Measurements from ENCODE around the gene OR5AR1. TPM values are rescaled to one million over a fixed set of nuclear protein-coding genes. Genes with fewer than 3 reads are reported as not detected.
"Not testable (repeated sequence)": the region's sequence is repeated elsewhere in the genome, so short reads cannot be mapped to it uniquely, and the experiment has no call there.

The OR5AR1 gene
- total RNA-seq = not detected

DNA sequence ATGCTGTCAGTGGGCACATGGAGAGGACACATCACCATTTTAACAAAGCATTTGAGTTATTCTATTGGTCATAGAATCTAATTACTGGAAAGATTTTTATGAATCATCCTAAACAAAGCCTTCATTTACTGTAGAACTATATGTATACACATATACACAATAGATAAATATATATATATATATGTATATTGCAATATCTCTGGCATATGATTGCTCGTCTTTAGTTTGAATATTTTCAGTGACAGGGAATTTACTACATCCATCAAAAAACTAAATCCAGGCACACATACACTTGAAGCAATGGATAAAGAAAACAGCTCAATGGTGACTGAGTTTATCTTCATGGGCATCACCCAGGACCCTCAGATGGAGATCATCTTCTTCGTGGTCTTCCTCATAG lies at the start of gene OR5AR1:
Gene OR5AR1, plus strand, starts transcription at position 301 of the 400 bp plus-strand sequence. Its CDS starts 0 bp downstream, at position 301.
- Mint-ChIP-seq H3K4me1 (ENCODE audit: low read depth) (no peaks in the 10 kb centered on the region), H3K36me3 (ENCODE audit: insufficient read depth in 2 of 2) (no peaks in the 10 kb centered on the region), H3K27me3 (ENCODE audit: low read depth) (no peaks in the 10 kb centered on the region), H3K27ac (no peak within 1 kb of the TSS), H3K4me3 (no peak within 1 kb of the TSS), H3K9me3 (peaks cover 4 to 5% of the 10 kb centered on the region in 2 donors)
- DNase-seq (no peak), ATAC-seq (replicated peaks in 1 of 2) (no peak)

GRCh38 chr11:56624661-56625110 lies 38.8 kb upstream of the OR5AR1 start:
- no peaks in the 10 kb centered on the region for H3K27me3 Mint-ChIP-seq (ENCODE audit: low read depth)
- DNase-seq (no peak), ATAC-seq (replicated peaks in 1 of 2) (peak; percentile 48 to 53)
- no peaks in the 10 kb centered on the region for H3K4me1 Mint-ChIP-seq (ENCODE audit: low read depth)
- H3K36me3 Mint-ChIP-seq (ENCODE audit: insufficient read depth in 2 of 2) = peaks cover 0 to 1% of the 10 kb centered on the region in 2 donors
- H3K4me3 Mint-ChIP-seq = no peak overlapping the region
- no peak overlapping the region for H3K27ac Mint-ChIP-seq
- peaks cover 4 to 7% of the 10 kb centered on the region in 2 donors for H3K9me3 Mint-ChIP-seq

DNA sequence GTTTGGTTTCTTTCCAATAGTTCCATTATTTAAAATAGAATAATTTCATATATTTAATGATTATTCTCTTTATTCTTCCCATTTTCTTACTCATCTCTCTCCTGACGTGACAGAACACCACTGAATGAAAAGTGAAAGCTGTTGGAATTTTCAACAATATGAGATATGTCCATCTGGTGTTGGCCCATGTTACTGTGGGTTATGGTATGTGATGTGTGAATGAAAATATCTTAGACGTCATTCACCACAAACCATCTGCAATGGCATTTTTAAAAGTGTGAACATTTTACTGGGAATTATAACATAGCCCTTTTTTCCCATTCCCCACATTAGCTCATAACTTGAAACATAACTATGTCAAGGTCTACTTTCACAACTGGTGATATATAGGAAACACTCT lies 37.5 kb upstream of the OR5AR1 start:
- Mint-ChIP-seq H3K36me3 (ENCODE audit: insufficient read depth in 2 of 2) (peaks cover 0 to 1% of the 10 kb centered on the region in 2 donors), H3K4me3 (no peak overlapping the region), H3K9me3 (peaks cover 2 to 4% of the 10 kb centered on the region in 2 donors), H3K27me3 (ENCODE audit: low read depth) (no peaks in the 10 kb centered on the region), H3K27ac (no peak overlapping the region), H3K4me1 (ENCODE audit: low read depth) (no peaks in the 10 kb centered on the region)
- DNase-seq (no peak), ATAC-seq (replicated peaks in 1 of 2) (no peak)

- H3K9me3 Mint-ChIP-seq = peaks cover 8 to 11% of the 10 kb centered on the region in 2 donors
- H3K27ac Mint-ChIP-seq = no peak overlapping the region
- no peak overlapping the region for H3K4me3 Mint-ChIP-seq
- peaks cover 0 to 1% of the 10 kb centered on the region in 2 donors for H3K36me3 Mint-ChIP-seq (ENCODE audit: insufficient read depth in 2 of 2)
- H3K4me1 Mint-ChIP-seq (ENCODE audit: low read depth) = no peaks in the 10 kb centered on the region
- ATAC-seq (replicated peaks in 1 of 2) = no peak
- DNase-seq = no peak
- no peaks in the 10 kb centered on the region for H3K27me3 Mint-ChIP-seq (ENCODE audit: low read depth)
Measured at GRCh38 chr11:56632329-56632728, 31.2 kb upstream of the OR5AR1 start.

DNA sequence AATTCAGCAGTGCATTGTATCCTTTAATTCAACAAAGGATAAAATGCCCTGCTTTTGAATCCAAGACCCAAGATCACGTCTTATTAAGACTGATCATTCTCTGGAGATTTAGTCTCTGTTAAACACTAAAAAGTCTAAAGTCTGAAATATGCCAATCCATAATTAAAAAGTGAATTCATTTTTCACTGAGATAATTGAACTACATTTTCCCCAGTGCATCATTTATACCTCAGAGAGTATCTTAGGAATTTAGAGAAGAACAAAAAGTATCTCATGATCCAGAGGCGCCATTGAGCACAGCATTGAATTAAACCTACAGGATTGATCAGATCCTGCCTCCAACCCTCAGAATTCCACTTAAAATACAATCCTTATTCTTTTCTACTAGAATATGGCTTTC lies 26.6 kb upstream of the OR5AR1 start:
- Mint-ChIP-seq H3K9me3 (peaks cover 9% of the 10 kb centered on the region in 2 donors), H3K4me3 (no peak overlapping the region), H3K36me3 (ENCODE audit: insufficient read depth in 2 of 2) (no peaks in the 10 kb centered on the region), H3K4me1 (ENCODE audit: low read depth) (no peaks in the 10 kb centered on the region), H3K27me3 (ENCODE audit: low read depth) (no peaks in the 10 kb centered on the region), H3K27ac (no peak overlapping the region)
- DNase-seq (no peak), ATAC-seq (replicated peaks in 1 of 2) (no peak)

DNA sequence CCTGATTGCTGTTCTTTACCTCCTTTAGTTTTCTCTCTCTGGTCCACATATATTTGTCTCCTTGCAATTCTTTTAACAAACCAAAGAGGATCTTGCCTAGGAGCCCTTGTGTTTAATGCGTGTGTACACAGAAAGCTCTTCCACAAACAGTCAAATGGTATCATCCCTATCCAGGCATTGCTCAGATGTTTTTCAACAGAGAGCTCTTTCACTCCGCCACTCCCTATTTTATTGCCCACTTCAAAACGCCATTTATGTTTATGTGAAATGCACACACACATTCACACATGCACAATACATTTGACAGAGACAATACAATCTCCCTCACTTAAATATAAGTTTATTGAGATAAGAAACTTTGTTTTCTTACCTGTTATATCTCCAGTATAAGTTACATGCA lies 26.0 kb upstream of the OR5AR1 start:
- no peaks in the 10 kb centered on the region for H3K36me3 Mint-ChIP-seq (ENCODE audit: insufficient read depth in 2 of 2)

DNA sequence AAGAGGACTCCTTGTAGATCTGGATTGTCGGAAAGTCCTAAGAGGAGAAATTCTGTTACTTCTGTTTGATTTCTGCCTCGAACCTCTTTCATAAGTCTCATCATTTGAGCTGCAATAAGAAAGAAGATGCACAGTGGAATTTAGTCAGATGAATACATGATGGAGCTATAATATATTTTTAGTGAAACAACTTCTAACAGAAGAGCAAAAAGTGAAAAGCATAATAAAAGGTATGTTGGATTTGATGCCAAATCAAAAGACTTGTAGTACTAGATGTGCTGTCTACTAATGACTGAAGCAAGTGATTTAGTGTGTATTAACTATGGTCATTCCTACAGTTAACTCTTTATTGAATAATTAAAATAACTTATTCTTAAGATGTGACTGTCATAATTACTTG lies 21.1 kb upstream of the OR5AR1 start, which contains the start of gene OR5AP2:
Gene OR5AP2, minus strand, starts transcription at position 101 of the 400 bp plus-strand sequence. Its CDS starts 0 bp downstream, at position 101.
- ATAC-seq (replicated peaks in 1 of 2) (no peak), DNase-seq (no peak)
- H3K27ac Mint-ChIP-seq = no peak within 1 kb of the TSS
- no peaks in the 10 kb centered on the region for H3K27me3 Mint-ChIP-seq (ENCODE audit: low read depth)
- no peak within 1 kb of the TSS for H3K4me3 Mint-ChIP-seq
- H3K4me1 Mint-ChIP-seq (ENCODE audit: low read depth) = no peaks in the 10 kb centered on the region
- peaks cover 0 to 2% of the 10 kb centered on the region in 2 donors for H3K9me3 Mint-ChIP-seq
- no peaks in the 10 kb centered on the region for H3K36me3 Mint-ChIP-seq (ENCODE audit: insufficient read depth in 2 of 2)

More for the DNA sequence above, 26.0 kb upstream of the OR5AR1 start:
- H3K27me3 Mint-ChIP-seq (ENCODE audit: low read depth) = no peaks in the 10 kb centered on the region
- H3K4me3 Mint-ChIP-seq = no peak overlapping the region
- peaks cover 6 to 7% of the 10 kb centered on the region in 2 donors for H3K9me3 Mint-ChIP-seq
- no peaks in the 10 kb centered on the region for H3K4me1 Mint-ChIP-seq (ENCODE audit: low read depth)
- no peak overlapping the region for H3K27ac Mint-ChIP-seq
- no peak for ATAC-seq (replicated peaks in 1 of 2)
- DNase-seq = no peak

DNA sequence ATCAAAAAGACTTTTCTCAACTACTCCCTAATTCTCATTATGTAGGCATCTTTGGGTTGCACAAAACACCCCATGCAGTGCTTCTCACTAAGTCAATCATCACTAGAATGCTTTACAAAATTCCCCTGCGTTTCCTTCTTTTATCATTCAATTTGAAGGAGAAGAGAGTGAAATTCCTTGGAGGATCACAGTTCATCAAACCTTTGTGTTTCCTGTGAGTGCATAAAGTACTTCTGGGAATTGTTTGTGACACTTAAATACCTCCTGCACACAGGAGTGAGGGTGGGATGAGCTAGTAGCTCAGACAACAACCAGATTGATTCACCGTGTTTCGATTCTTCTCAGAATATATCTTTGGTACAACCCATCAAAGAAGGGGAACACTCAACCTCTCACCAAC lies 3.7 kb upstream of the OR5AR1 start:
- H3K4me3 Mint-ChIP-seq = no peak overlapping the region
- H3K27ac Mint-ChIP-seq = no peak overlapping the region
- H3K36me3 Mint-ChIP-seq (ENCODE audit: insufficient read depth in 2 of 2) = no peaks in the 10 kb centered on the region
- no peaks in the 10 kb centered on the region for H3K4me1 Mint-ChIP-seq (ENCODE audit: low read depth)
- peaks cover 9 to 10% of the 10 kb centered on the region in 2 donors for H3K9me3 Mint-ChIP-seq
- DNase-seq (no peak), ATAC-seq (replicated peaks in 1 of 2) (no peak)
- H3K27me3 Mint-ChIP-seq (ENCODE audit: low read depth) = no peaks in the 10 kb centered on the region

DNA sequence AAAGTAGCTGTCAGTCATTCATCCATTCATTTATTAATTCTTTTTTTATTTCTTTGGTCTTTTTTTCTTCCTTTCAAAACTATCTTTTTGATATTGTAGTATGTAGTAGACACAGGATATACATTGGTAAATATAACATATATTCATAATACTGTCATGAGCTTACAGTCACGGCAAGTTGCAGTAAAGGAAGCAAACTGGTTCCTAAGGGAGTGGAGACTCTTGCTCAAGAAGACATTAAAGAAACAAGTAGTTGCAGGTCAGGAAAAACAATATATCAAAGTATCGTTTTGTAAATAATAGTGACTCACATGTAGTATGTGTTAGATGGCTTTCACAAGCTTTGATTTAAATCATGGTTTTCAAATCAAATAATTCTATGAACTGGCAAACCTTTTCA lies 7.5 kb downstream of the OR5AR1 start:
- Mint-ChIP-seq H3K9me3 (peaks cover 5 to 8% of the 10 kb centered on the region in 2 donors), H3K4me1 (ENCODE audit: low read depth) (no peaks in the 10 kb centered on the region), H3K4me3 (no peak overlapping the region), H3K27me3 (ENCODE audit: low read depth) (no peaks in the 10 kb centered on the region), H3K27ac (no peak overlapping the region), H3K36me3 (ENCODE audit: insufficient read depth in 2 of 2) (no peaks in the 10 kb centered on the region)
- ATAC-seq (replicated peaks in 1 of 2) = no peak
- DNase-seq = no peak

- no peaks in the 10 kb centered on the region for H3K36me3 Mint-ChIP-seq (ENCODE audit: insufficient read depth in 2 of 2)
- no peaks in the 10 kb centered on the region for H3K27me3 Mint-ChIP-seq (ENCODE audit: low read depth)
- peaks cover 3 to 4% of the 10 kb centered on the region in 2 donors for H3K9me3 Mint-ChIP-seq
- DNase-seq (no peak), ATAC-seq (replicated peaks in 1 of 2) (no peak)
- no peak overlapping the region for H3K27ac Mint-ChIP-seq
- no peaks in the 10 kb centered on the region for H3K4me1 Mint-ChIP-seq (ENCODE audit: low read depth)
- no peak overlapping the region for H3K4me3 Mint-ChIP-seq
Measured at GRCh38 chr11:56688554-56689100, 25.1 kb downstream of the OR5AR1 start.

DNA sequence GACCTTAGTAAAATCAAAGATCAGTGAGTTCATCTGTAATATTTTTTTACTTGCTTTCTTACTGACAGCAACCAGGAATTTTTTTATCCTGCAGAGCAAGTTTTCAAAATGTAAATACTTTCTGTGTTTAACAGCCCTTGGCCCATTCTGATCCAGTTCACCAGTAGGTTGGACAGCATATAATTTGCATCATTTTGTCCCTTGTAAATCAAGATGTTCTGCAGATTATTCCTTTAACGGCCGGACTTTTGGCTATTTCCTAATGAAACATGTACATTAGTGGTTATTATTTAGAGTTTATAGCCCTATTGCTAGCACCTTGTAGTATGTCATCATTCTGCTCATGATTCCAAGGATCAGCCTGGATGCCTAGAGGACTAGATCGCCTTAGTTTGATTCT lies 27.7 kb downstream of the OR5AR1 start:
- H3K9me3 Mint-ChIP-seq = not testable (repeated sequence)

DNA sequence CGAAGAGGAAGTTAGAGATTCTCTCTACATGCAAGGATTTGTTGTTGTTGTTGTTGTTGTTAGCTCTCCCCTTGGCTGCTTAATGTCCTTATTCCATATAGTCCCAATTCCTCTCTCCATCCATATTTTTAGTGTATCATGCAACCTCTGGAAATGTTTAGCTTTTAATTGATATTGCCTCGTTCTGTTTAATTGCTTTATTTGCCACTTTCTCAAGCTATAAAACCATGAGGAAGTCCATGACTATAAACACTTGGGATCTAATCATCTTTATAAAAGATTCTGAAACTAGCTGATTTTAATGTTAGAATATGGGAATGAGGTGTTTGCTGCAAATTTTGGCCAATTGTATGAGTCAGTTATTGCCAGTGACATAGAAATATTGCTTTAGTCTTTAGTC lies 29.9 kb downstream of the OR5AR1 start:
- H3K27ac Mint-ChIP-seq = no peak overlapping the region
- DNase-seq (no peak), ATAC-seq (replicated peaks in 1 of 2) (no peak)
- H3K9me3 Mint-ChIP-seq = peaks cover 4 to 6% of the 10 kb centered on the region in 2 donors
- no peaks in the 10 kb centered on the region for H3K27me3 Mint-ChIP-seq (ENCODE audit: low read depth)
- no peaks in the 10 kb centered on the region for H3K36me3 Mint-ChIP-seq (ENCODE audit: insufficient read depth in 2 of 2)
- H3K4me3 Mint-ChIP-seq = no peak overlapping the region
- no peaks in the 10 kb centered on the region for H3K4me1 Mint-ChIP-seq (ENCODE audit: low read depth)

More for the DNA sequence above, 27.7 kb downstream of the OR5AR1 start:
- not testable (repeated sequence) for H3K36me3 Mint-ChIP-seq (ENCODE audit: insufficient read depth in 2 of 2); H3K27me3 Mint-ChIP-seq (ENCODE audit: low read depth); H3K4me3 Mint-ChIP-seq; ATAC-seq (replicated peaks in 1 of 2); DNase-seq; H3K27ac Mint-ChIP-seq; H3K4me1 Mint-ChIP-seq (ENCODE audit: low read depth)

DNA sequence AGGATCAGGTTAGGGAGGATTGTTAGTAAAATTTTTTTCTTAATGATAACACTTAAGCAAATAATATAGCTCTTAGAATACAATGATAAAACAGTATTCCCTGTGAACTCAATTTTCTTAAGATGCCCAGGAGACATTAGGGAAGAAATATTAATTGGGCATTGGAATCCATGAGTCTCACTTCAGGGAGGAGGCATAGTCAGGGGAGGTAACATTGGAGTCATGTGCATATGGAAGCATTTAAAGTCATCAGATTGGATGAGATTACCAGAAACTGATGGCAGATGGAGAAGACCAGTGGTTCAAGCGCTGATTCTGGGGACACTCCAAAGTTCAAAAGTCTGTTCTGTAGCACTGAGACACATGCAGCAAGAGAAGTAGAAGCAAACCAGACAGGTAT lies 35.3 kb downstream of the OR5AR1 start, which contains the start of gene OR9G1:
Gene OR9G1, plus strand, starts transcription at position 301 of the 400 bp plus-strand sequence. CDS start 1,293 bp downstream, outside the sequence.
- ATAC-seq (replicated peaks in 1 of 2) = no peak
- Mint-ChIP-seq H3K27me3 (ENCODE audit: low read depth) (no peaks in the 10 kb centered on the region), H3K9me3 (peaks cover 10 to 11% of the 10 kb centered on the region in 2 donors), H3K4me3 (no peak within 1 kb of the TSS), H3K36me3 (ENCODE audit: insufficient read depth in 2 of 2) (no peaks in the 10 kb centered on the region), H3K27ac (no peak within 1 kb of the TSS), H3K4me1 (ENCODE audit: low read depth) (no peaks in the 10 kb centered on the region)
- no peak for DNase-seq
